H7 (cell line): ENCODE results near the gene ITPKB. TPM values are rescaled to one million over a fixed set of nuclear protein-coding genes. Genes with fewer than 3 reads are reported as not detected.
"Not testable (repeated sequence)": the region's sequence is repeated elsewhere in the genome, so short reads cannot be mapped to it uniquely, and the experiment has no call there.

Experiments
- DNase-seq: peaks from one replicate; pipeline ENCODE4 v3.0.0; 2012
- H3K27me3 ChIP-seq: 2 replicates; pipeline ENCODE4 v1.6.0; 2011; ENCODE audit warnings: mild to moderate bottlenecking, low read length; ENCODE audit not compliant: control insufficient read depth, insufficient read depth
- H3K36me3 ChIP-seq: replicated peaks from 2 replicates; pipeline ENCODE4 v1.5.1; 2011; ENCODE audit warnings: low read length; ENCODE audit not compliant: control insufficient read depth, insufficient read depth
- H3K4me3 ChIP-seq: 2 replicates; pipeline ENCODE4 v1.5.1; 2011; ENCODE audit warnings: low read depth, mild to moderate bottlenecking, control low read depth, low read length, moderate library complexity; ENCODE audit not compliant: insufficient read depth
- total RNA-seq: library from RNA; depleted of rRNA; stranded (reverse); fragments of >200 nt; shearing (Covaris generic); gene quantifications from 2 replicates; pipeline ENCODE4 v1.2.3, GENCODE V29; 2014

The ITPKB gene
- total RNA-seq, 1 experiment from 2014 or later: 15.3 TPM

GRCh38 chr1:226639206-226639605 is 99.9 kb downstream of the ITPKB start:
- H3K4me3 ChIP-seq, H3K27me3 ChIP-seq, H3K36me3 ChIP-seq, DNase-seq: not testable (repeated sequence)

- Histone ChIP-seq H3K4me3 (no peak overlapping the region), H3K36me3 (no peaks in the 10 kb centered on the region), H3K27me3 (no peaks in the 10 kb centered on the region)
- peak; percentile 17 for DNase-seq
These were observed 100.5 kb downstream of the ITPKB start for GRCh38 chr1:226638608-226639007.

DNA sequence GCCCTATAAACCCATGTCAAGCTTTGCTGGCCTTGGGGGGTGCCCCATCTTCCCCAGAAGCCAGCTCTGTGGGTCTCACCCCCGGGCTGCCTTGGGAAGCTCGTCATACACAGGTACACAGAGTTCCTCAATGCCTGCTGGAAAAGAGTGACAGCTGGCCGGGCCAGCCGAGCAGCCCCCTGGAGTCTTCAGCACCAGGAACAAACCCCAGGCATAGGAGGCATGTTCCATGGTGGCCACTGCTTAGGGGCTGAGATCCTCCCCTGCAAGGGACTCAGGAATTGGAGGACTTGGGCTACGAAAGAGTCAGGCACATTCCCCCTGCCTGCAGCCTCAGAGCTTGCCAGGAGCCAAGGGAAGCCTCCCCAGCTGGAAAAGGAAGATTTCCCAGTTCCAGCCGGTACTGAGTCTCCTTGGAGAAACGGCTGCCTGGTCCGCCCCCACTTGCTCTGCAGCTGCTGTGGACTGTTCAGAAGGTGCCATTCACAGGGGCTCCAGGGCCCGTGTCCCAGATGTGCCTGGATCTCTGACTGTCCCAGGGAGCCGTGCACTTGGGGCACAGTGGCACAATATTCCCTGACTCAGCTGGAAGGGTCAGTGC is 101.0 kb downstream of the ITPKB start:
- no peak for DNase-seq
- Histone ChIP-seq H3K4me3 (no peak overlapping the region), H3K27me3 (no peaks in the 10 kb centered on the region), H3K36me3 (no peaks in the 10 kb centered on the region)

GRCh38 chr1:226637147-226637935 is 101.7 kb downstream of the ITPKB start:
- Histone ChIP-seq H3K36me3 (no peaks in the 10 kb centered on the region), H3K27me3 (no peaks in the 10 kb centered on the region), H3K4me3 (no peak overlapping the region)
- peak; percentile 82 for DNase-seq

- no peak overlapping the region for H3K4me3 ChIP-seq
- no peaks in the 10 kb centered on the region for H3K36me3 ChIP-seq
- no peaks in the 10 kb centered on the region for H3K27me3 ChIP-seq
- no peak for DNase-seq
These were observed 102.3 kb downstream of the ITPKB start for GRCh38 chr1:226636847-226637096.

GRCh38 chr1:226635456-226635941 is 103.6 kb downstream of the ITPKB start:
- H3K27me3 ChIP-seq: no peaks in the 10 kb centered on the region
- no peak overlapping the region for H3K4me3 ChIP-seq
- no peaks in the 10 kb centered on the region for H3K36me3 ChIP-seq
- peak; percentile 58 for DNase-seq

- Histone ChIP-seq H3K27me3 (no peaks in the 10 kb centered on the region), H3K4me3 (no peak overlapping the region), H3K36me3 (no peaks in the 10 kb centered on the region)
- DNase-seq: no peak
These were observed 104.4 kb downstream of the ITPKB start for GRCh38 chr1:226634611-226635246.

GRCh38 chr1:226634166-226634588 is 104.9 kb downstream of the ITPKB start:
- DNase-seq: peak; percentile 96
- H3K4me3 ChIP-seq: no peak overlapping the region
- H3K36me3 ChIP-seq: no peaks in the 10 kb centered on the region
- H3K27me3 ChIP-seq: no peaks in the 10 kb centered on the region

DNA sequence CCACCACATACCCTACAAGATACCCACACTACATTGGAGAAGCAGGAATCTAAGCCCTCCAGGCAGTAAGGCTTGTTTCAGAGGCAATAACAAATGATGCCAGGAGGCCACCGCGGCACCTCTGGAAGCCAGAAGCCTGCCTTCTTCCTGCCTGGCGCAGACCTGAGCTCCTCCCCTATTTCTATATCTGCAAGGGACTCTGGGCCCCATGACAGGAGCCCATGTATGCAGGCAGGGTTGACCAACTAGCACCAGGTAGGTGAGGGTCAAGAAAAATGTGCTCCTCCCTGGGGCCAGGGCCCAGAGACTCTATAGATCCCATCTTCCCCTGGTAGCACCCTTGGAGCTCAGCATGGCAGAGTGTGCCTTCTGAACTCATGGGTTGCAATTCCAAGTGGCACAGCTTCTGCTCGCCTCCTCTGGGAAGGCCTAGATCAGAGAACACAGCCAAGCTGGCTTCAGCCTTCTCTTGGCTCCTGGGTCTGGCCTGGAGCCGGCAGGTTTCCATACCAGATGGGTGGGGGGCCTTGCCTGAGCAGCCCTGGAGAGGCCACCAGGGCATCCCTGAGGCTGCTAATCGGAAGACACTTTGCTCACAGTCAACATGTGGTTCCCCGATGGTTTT is 105.4 kb downstream of the ITPKB start:
- no peaks in the 10 kb centered on the region for H3K36me3 ChIP-seq
- H3K4me3 ChIP-seq: no peak overlapping the region
- no peak for DNase-seq
- H3K27me3 ChIP-seq: no peaks in the 10 kb centered on the region

DNA sequence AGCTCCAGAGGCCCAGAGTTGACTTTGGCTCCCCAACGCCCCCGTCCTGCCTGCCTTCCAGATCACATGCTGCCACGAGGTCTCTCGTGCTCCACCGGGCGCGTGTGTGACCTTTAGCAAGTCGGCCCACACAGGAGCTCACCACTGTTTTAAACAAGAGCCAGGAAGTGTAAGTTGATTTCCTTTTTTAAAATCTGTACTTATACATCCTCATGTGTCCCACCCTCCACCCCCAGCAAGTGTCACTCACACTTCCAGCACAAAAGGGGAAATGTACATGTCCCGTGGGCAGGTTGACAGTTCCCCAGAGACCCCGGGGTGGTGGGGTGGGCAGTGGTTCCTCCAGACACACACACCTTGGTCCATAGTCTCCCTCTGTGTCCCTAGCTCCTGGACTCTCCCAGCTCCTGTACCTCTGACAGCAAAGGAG is 106.1 kb downstream of the ITPKB start:
- Histone ChIP-seq H3K36me3 (no peaks in the 10 kb centered on the region), H3K27me3 (no peaks in the 10 kb centered on the region), H3K4me3 (no peak overlapping the region)
- peak; percentile 17 for DNase-seq

GRCh38 chr1:226632169-226632879 is 106.8 kb downstream of the ITPKB start:
- no peak overlapping the region for H3K4me3 ChIP-seq
- no peaks in the 10 kb centered on the region for H3K36me3 ChIP-seq
- peak; percentile 30 for DNase-seq
- H3K27me3 ChIP-seq: peaks cover under 1% of the 10 kb centered on the region; the same call in 1 of the 2 replicates

- Histone ChIP-seq H3K4me3 (no peak overlapping the region), H3K36me3 (no peaks in the 10 kb centered on the region), H3K27me3 (peaks cover 8% of the 10 kb centered on the region)
- peak; percentile 11 for DNase-seq
These were observed 107.7 kb downstream of the ITPKB start for GRCh38 chr1:226631229-226632000.

DNA sequence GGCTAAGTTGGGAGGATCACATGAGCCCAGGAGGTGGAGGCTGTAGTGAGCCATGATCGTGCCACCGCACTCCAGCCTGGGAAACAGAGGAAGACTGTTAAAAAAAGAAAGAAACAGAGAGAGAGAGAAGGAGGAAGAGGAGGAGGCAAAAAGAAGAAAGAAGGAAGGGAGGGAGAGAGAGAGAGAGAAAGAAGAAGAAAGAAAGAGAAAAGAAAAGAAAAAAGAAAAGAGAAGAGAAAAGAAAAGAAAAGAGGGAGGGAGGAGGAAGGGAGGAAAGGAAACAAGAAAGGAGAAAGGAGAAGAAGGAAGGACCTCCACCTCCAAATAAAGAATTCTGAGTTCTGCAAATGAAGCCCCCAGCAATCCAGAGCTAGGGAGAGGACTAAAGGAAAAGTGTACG is 108.5 kb downstream of the ITPKB start:
- H3K4me3 ChIP-seq: no peak overlapping the region
- H3K27me3 ChIP-seq: peaks cover 8% of the 10 kb centered on the region
- no peak for DNase-seq
- H3K36me3 ChIP-seq: no peaks in the 10 kb centered on the region
